ENCODE measurements around the gene RNF123.
"Not testable (repeated sequence)": the region's sequence is repeated elsewhere in the genome, so short reads cannot be mapped to it uniquely, and the experiment has no call there.

DNA sequence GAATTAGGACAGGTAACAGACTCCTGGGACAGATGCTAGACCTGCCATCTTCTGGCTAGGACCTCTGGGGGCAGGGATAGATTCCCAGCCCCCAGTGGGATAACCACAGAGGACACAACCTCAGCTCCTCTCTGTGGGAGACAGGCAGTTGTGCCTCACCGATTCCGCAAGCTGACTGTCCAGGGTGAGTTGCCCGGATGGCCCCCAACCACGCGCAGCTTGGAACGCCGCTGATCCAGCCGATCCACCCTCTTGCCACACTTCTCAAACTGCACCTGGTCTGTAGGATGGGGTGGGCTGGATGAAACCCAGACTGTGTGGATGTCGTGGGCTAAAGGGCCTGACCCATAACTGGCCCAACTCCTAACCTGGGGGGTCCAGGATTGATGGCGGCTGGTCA lies 4.3 kb upstream of the RNF123 start:
- TF ChIP-seq CTCF (IDR thresholded peaks at IDR 0.05 in 2 of 3, conservative IDR thresholded peaks at IDR 0.05 in 1 of 3; ENCODE audit: control insufficient read depth in 2 of 3, extremely low read depth in 1 of 3, insufficient read depth in 1 of 3, low read depth in 3 of 3, low read length in 3 of 3); E2F4 (IDR thresholded peaks at IDR 0.05; ENCODE audit: low read depth, low read length); CHD1 (IDR thresholded peaks at IDR 0.05; ENCODE audit: low read depth, low read length); NR2C2 (IDR thresholded peaks at IDR 0.05; ENCODE audit: borderline replicate concordance, control insufficient read depth, insufficient read length, low read depth); SP1 (IDR thresholded peaks at IDR 0.05; ENCODE audit: low read depth, low read length); ZBED1 (IDR thresholded peaks at IDR 0.05; ENCODE audit: borderline replicate concordance); SIN3A (IDR thresholded peaks at IDR 0.05; ENCODE audit: low read depth, low read length); ATF2 (IDR thresholded peaks at IDR 0.05; ENCODE audit: low read length); GATAD2B (conservative IDR thresholded peaks at IDR 0.05; ENCODE audit: low read depth); CEBPB (IDR thresholded peaks at IDR 0.05; ENCODE audit: borderline replicate concordance in 1 of 2, low read depth in 2 of 2, low read length in 2 of 2); ZNF274 (IDR thresholded peaks at IDR 0.05; ENCODE audit: insufficient read depth, insufficient read length): not testable (repeated sequence)
- TF ChIP-seq, protein P1, sequence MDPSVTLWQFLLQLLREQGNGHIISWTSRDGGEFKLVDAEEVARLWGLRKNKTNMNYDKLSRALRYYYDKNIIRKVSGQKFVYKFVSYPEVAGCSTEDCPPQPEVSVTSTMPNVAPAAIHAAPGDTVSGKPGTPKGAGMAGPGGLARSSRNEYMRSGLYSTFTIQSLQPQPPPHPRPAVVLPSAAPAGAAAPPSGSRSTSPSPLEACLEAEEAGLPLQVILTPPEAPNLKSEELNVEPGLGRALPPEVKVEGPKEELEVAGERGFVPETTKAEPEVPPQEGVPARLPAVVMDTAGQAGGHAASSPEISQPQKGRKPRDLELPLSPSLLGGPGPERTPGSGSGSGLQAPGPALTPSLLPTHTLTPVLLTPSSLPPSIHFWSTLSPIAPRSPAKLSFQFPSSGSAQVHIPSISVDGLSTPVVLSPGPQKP (IDR thresholded peaks at IDR 0.05; ENCODE audit: low read depth, low read length), result not testable (repeated sequence)
- TF ChIP-seq, protein P2, sequence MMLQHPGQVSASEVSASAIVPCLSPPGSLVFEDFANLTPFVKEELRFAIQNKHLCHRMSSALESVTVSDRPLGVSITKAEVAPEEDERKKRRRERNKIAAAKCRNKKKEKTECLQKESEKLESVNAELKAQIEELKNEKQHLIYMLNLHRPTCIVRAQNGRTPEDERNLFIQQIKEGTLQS (IDR thresholded peaks at IDR 0.05; ENCODE audit: borderline replicate concordance, extremely low read depth, low read depth, low read length), result not testable (repeated sequence)
